GM23338 (cell line): ENCODE results near the gene TMEM238. TPM values are rescaled to one million over a fixed set of nuclear protein-coding genes. Genes with fewer than 3 reads are reported as not detected.

ENCODE experiments used
- ATAC-seq: fragments of 200-7000 bp; cut with Tn5 transposase; 3 replicates; pipeline ENCODE4 v1.9.1; 2020
- DNase-seq: peaks from one replicate; pipeline ENCODE4 v3.0.0-alpha.2; 2015; ENCODE audit warnings: low spot score
- H2AFZ ChIP-seq: fragments of 200-600 bp; sonication (generic); 2 replicates; pipeline ENCODE4 v1.8.0; 2016; ENCODE audit warnings: antibody characterized with exemption, mild to moderate bottlenecking, moderate library complexity
- H3F3A ChIP-seq: fragments of 200-600 bp; sonication (generic); replicated peaks from 2 replicates; pipeline ENCODE4 v1.8.0; 2017; ENCODE audit warnings: antibody characterized with exemption, mixed run types, low read depth
- H3K27ac ChIP-seq: fragments of 200-600 bp; sonication (generic); 2 replicates; pipeline ENCODE4 v1.6.1; 2016; ENCODE audit warnings: low read depth
- H3K27me3 ChIP-seq: fragments of 200-600 bp; sonication (generic); 2 replicates; pipeline ENCODE4 v1.8.0; 2016; ENCODE audit warnings: mild to moderate bottlenecking, mixed run types, moderate library complexity; ENCODE audit not compliant: insufficient read depth
- H3K36me3 ChIP-seq: fragments of 200-600 bp; sonication (generic); 2 replicates; pipeline ENCODE4 v1.8.0; 2016; ENCODE audit warnings: mild to moderate bottlenecking; ENCODE audit not compliant: insufficient read depth
- H3K4me1 ChIP-seq: fragments of 200-600 bp; sonication (generic); 2 replicates; pipeline ENCODE4 v1.8.0; 2016; ENCODE audit warnings: mild to moderate bottlenecking, moderate library complexity; ENCODE audit not compliant: insufficient read depth
- H3K4me2 ChIP-seq: fragments of 200-600 bp; sonication (generic); 2 replicates; pipeline ENCODE4 v1.7.1; 2017; ENCODE audit warnings: mixed run types
- H3K4me3 ChIP-seq: fragments of 200-600 bp; sonication (generic); 2 replicates; pipeline ENCODE4 v1.6.1; 2016; ENCODE audit warnings: mixed run types
- H3K79me2 ChIP-seq: fragments of 200-600 bp; sonication (generic); replicated peaks from 2 replicates; pipeline ENCODE4 v1.8.0; 2017; ENCODE audit warnings: mild to moderate bottlenecking; ENCODE audit not compliant: insufficient read depth
- H3K9me2 ChIP-seq: fragments of 200-600 bp; sonication (generic); 2 replicates; pipeline ENCODE4 v1.8.0; 2017; ENCODE audit not compliant: insufficient read depth
- H4K20me1 ChIP-seq: fragments of 200-600 bp; sonication (generic); replicated peaks from 2 replicates; pipeline ENCODE4 v1.8.0; 2017; ENCODE audit warnings: mild to moderate bottlenecking; ENCODE audit not compliant: insufficient read depth
- H3K27ac Mint-ChIP-seq: 2 replicates; pipeline ENCODE4 v1.8.0; 2020; ENCODE audit warnings: inconsistent platforms, mild to moderate bottlenecking, moderate library complexity, mixed read lengths
- H3K27me3 Mint-ChIP-seq: 3 replicates; pipeline ENCODE4 v1.8.0; 2022; ENCODE audit warnings: low read depth, mild to moderate bottlenecking, moderate library complexity, mixed read lengths, inconsistent platforms; ENCODE audit not compliant: insufficient read depth, poor library complexity
- H3K36me3 Mint-ChIP-seq: 3 replicates; pipeline ENCODE4 v1.8.0; 2021; ENCODE audit warnings: low read depth, mild to moderate bottlenecking, inconsistent platforms, moderate library complexity, mixed read lengths
- H3K4me1 Mint-ChIP-seq: 3 replicates; pipeline ENCODE4 v1.8.0; 2020; ENCODE audit warnings: mild to moderate bottlenecking, inconsistent platforms, mixed read lengths
- H3K4me3 Mint-ChIP-seq: 3 replicates; pipeline ENCODE4 v1.8.0; 2021; ENCODE audit warnings: moderate library complexity, mild to moderate bottlenecking, inconsistent platforms, mixed read lengths
- H3K9me3 Mint-ChIP-seq: 3 replicates; pipeline ENCODE4 v1.8.0; 2020; ENCODE audit warnings: moderate library complexity, mild to moderate bottlenecking, inconsistent platforms, mixed read lengths
- EZH2 ChIP-seq: fragments of 200-600 bp; sonication (generic); IDR thresholded peaks from one replicate; pipeline ENCODE4 v1.8.0; 2017; ENCODE audit warnings: antibody characterized with exemption, mild to moderate bottlenecking, low read depth; ENCODE audit not compliant: unreplicated experiment
- EZH2phosphoT487 ChIP-seq: fragments of 200-600 bp; sonication (generic); IDR thresholded peaks from one replicate; pipeline ENCODE4 v1.8.1; 2018; ENCODE audit warnings: antibody characterized with exemption; ENCODE audit not compliant: unreplicated experiment
- JUNB ChIP-seq: IDR thresholded peaks from one replicate; pipeline ENCODE4 v1.6.1; 2016; ENCODE audit warnings: antibody characterized with exemption; ENCODE audit not compliant: unreplicated experiment
- NANOG ChIP-seq: IDR thresholded peaks from 2 replicates; pipeline ENCODE4 v1.6.1; 2016; ENCODE audit warnings: antibody characterized with exemption, borderline replicate concordance
- STAT1 ChIP-seq: IDR thresholded peaks from one replicate; pipeline ENCODE4 v1.6.1; 2016; ENCODE audit warnings: antibody characterized with exemption; ENCODE audit not compliant: unreplicated experiment
- ZNF114 ChIP-seq: fragments of 250-450 bp; sonication (Bioruptor Pico); IDR thresholded peaks from 2 replicates; pipeline ENCODE4 v1.5.0; 2020; ENCODE audit warnings: mild to moderate bottlenecking, moderate library complexity
- ZNF331 ChIP-seq: fragments of 250-450 bp; sonication (Bioruptor Pico); IDR thresholded peaks from 2 replicates; pipeline ENCODE4 v1.5.0; 2020; ENCODE audit warnings: low read depth, mild to moderate bottlenecking, moderate library complexity
- polyA plus RNA-seq: library from polyadenylated mRNA; unstranded; fragments of >200 nt; fragmentation: Nextera tagmentation; extraction: Ambion mirVana; gene quantifications from 2 replicates; pipeline ENCODE4 v1.2.1, GENCODE V29; 2016
- total RNA-seq: library from RNA; depleted of rRNA; stranded (reverse); fragments of >200 nt; shearing (Covaris generic); gene quantifications from 2 replicates; pipeline ENCODE4 v1.2.3, GENCODE V29; 2014
- TF ChIP-seq, protein P1 (sequence below), 2 experiments: fragments of 200-600 bp in 1 of 2; sonication (generic) in 1 of 2; conservative IDR thresholded peaks; 2 replicates each; pipeline versions ENCODE4 v1.5.1 to v1.6.1; 2016 to 2017; ENCODE audit warnings: antibody characterized with exemption in 2 of 2, low read depth in 2 of 2, mild to moderate bottlenecking in 2 of 2, moderate library complexity in 1 of 2
- TF ChIP-seq, protein P2 (sequence below): fragments of 250-450 bp; sonication (Bioruptor Pico); IDR thresholded peaks from 2 replicates; pipeline ENCODE4 v1.5.0; 2020; ENCODE audit warnings: mild to moderate bottlenecking, moderate library complexity
- TF ChIP-seq, protein P3 (sequence below): IDR thresholded peaks from 2 replicates; pipeline ENCODE4 v1.6.1; 2016; ENCODE audit warnings: antibody characterized with exemption

TMEM238 gene
- total and polyA plus RNA-seq, 2 experiments from 2014 or later = 0.55 to 7.5 TPM

DNA sequence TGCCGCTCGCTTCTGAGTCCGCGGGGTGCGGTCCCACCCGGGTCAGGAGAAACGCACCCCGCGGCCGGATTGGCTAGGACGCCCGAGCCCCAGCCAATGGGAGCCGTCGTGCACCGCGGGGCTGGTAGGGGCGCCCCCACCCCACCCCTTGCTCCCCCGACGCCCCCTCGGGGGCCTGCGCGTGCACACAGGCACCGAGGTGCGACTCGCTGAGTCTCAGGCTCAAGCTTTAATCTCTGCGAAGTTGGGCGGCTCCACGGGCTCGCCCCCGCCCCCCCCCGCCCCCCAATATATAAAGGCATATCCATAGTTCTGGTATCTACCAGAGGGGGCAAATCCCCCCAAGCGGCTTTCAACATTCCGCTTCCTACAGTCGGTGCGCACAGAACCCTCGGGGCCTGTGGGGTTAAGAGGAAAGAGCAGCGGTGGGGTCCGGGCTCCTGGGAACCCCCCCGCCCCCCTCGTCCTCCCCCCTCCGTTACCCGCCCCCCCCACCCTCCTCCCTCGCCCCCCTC lies 29.3 kb downstream of the TMEM238 start, which contains the start of gene COX6B2:
COX6B2 (minus strand) TSS at position 22 of the 515 bp plus-strand sequence. CDS start 198 bp downstream, outside the sequence.
- Mint-ChIP-seq H3K36me3 (no peaks in the 10 kb centered on the region), H3K9me3 (no peaks in the 10 kb centered on the region), H3K4me1 (peaks cover 32% of the 10 kb centered on the region), H3K27me3 (peaks cover 67% of the 10 kb centered on the region), H3K27ac (no peak within 1 kb of the TSS), H3K4me3 (peak within 1 kb of the TSS; percentile 72)
- Histone ChIP-seq H3K4me1 (peaks cover 23% of the 10 kb centered on the region), H3K27me3 (peaks cover 63% of the 10 kb centered on the region), H4K20me1 (no peaks in the 10 kb centered on the region), H3K4me2 (peak within 1 kb of the TSS; percentile 91), H3K9me2 (no peaks in the 10 kb centered on the region), H3K79me2 (no peaks in the 10 kb centered on the region), H3F3A (peaks cover 13% of the 10 kb centered on the region), H2AFZ (peak within 1 kb of the TSS; percentile 90), H3K36me3 (no peaks in the 10 kb centered on the region), H3K4me3 (peak within 1 kb of the TSS; percentile 75), H3K27ac (no peak within 1 kb of the TSS)
- DNase-seq (peak; percentile 63), ATAC-seq (peak; percentile 33)
- no peak for TF ChIP-seq ZNF114

DNA sequence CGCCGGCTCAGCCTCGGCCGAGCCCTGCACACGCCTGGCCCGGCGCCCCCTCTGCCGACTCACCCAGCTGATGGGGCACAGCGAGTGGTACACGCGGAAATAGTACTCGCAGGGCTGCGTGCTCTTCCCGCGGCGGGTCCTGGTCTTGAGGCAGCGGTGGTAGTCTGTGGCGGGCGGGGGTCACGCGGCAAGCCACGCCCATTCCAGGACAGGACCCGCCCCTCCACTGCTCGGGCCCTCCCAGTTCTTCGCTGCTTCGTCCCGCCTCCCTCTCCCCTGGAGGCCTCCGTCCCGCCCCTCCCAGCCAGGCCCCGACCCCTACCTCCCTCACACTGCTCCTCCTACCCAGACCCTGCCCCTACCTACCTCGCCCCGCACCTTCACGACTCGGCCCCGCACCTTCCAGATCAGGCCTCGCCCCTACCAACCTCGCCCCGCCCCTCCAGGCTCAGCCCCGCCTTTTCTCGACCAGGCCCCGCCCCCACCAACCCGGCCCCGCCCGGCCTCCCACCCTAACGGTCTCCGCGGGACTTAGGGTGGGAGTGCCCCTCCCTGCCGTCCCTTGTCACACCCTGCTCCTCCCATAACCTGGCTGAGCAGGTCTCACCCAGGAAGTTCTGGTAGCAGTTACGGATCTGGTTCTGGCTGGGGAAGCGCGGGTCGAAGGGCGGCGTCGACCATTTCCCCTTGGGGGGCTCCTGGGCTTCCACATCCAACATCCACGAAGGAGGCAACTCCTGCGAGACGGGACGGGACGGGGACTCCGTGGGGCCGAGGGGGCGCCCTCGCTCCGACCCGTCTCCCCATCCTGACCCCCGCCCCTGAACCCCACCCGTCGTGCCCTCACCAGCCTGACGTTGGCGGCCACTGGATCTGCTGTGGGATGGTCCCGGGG lies 30.0 kb downstream of the TMEM238 start:
- Histone ChIP-seq H3K4me2 (peak overlapping the region; percentile 91), H2AFZ (peak overlapping the region; percentile 90), H3K79me2 (no peaks in the 10 kb centered on the region), H3K4me1 (peaks cover 28% of the 10 kb centered on the region), H3K36me3 (no peaks in the 10 kb centered on the region), H3F3A (peaks cover 19% of the 10 kb centered on the region), H3K27me3 (peaks cover 63% of the 10 kb centered on the region), H3K9me2 (no peaks in the 10 kb centered on the region), H3K27ac (no peak overlapping the region), H3K4me3 (peak overlapping the region; percentile 75), H4K20me1 (no peaks in the 10 kb centered on the region)
- Mint-ChIP-seq H3K27ac (no peak overlapping the region), H3K4me3 (peak overlapping the region; percentile 72), H3K27me3 (peaks cover 67% of the 10 kb centered on the region), H3K9me3 (no peaks in the 10 kb centered on the region), H3K4me1 (peaks cover 38% of the 10 kb centered on the region), H3K36me3 (no peaks in the 10 kb centered on the region)
- peak; percentile 89 for DNase-seq
- peak; percentile 80 for ATAC-seq
- no peak for TF ChIP-seq EZH2
- no peak for TF ChIP-seq STAT1
- TF ChIP-seq EZH2phosphoT487 = no peak
- TF ChIP-seq ZNF114 = no peak
- TF ChIP-seq, protein P1, sequence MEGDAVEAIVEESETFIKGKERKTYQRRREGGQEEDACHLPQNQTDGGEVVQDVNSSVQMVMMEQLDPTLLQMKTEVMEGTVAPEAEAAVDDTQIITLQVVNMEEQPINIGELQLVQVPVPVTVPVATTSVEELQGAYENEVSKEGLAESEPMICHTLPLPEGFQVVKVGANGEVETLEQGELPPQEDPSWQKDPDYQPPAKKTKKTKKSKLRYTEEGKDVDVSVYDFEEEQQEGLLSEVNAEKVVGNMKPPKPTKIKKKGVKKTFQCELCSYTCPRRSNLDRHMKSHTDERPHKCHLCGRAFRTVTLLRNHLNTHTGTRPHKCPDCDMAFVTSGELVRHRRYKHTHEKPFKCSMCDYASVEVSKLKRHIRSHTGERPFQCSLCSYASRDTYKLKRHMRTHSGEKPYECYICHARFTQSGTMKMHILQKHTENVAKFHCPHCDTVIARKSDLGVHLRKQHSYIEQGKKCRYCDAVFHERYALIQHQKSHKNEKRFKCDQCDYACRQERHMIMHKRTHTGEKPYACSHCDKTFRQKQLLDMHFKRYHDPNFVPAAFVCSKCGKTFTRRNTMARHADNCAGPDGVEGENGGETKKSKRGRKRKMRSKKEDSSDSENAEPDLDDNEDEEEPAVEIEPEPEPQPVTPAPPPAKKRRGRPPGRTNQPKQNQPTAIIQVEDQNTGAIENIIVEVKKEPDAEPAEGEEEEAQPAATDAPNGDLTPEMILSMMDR (conservative IDR thresholded peaks at IDR 0.05; ENCODE audit: low read depth in 2 of 2) = no peak
- no peak for TF ChIP-seq JUNB
- TF ChIP-seq, protein P2, sequence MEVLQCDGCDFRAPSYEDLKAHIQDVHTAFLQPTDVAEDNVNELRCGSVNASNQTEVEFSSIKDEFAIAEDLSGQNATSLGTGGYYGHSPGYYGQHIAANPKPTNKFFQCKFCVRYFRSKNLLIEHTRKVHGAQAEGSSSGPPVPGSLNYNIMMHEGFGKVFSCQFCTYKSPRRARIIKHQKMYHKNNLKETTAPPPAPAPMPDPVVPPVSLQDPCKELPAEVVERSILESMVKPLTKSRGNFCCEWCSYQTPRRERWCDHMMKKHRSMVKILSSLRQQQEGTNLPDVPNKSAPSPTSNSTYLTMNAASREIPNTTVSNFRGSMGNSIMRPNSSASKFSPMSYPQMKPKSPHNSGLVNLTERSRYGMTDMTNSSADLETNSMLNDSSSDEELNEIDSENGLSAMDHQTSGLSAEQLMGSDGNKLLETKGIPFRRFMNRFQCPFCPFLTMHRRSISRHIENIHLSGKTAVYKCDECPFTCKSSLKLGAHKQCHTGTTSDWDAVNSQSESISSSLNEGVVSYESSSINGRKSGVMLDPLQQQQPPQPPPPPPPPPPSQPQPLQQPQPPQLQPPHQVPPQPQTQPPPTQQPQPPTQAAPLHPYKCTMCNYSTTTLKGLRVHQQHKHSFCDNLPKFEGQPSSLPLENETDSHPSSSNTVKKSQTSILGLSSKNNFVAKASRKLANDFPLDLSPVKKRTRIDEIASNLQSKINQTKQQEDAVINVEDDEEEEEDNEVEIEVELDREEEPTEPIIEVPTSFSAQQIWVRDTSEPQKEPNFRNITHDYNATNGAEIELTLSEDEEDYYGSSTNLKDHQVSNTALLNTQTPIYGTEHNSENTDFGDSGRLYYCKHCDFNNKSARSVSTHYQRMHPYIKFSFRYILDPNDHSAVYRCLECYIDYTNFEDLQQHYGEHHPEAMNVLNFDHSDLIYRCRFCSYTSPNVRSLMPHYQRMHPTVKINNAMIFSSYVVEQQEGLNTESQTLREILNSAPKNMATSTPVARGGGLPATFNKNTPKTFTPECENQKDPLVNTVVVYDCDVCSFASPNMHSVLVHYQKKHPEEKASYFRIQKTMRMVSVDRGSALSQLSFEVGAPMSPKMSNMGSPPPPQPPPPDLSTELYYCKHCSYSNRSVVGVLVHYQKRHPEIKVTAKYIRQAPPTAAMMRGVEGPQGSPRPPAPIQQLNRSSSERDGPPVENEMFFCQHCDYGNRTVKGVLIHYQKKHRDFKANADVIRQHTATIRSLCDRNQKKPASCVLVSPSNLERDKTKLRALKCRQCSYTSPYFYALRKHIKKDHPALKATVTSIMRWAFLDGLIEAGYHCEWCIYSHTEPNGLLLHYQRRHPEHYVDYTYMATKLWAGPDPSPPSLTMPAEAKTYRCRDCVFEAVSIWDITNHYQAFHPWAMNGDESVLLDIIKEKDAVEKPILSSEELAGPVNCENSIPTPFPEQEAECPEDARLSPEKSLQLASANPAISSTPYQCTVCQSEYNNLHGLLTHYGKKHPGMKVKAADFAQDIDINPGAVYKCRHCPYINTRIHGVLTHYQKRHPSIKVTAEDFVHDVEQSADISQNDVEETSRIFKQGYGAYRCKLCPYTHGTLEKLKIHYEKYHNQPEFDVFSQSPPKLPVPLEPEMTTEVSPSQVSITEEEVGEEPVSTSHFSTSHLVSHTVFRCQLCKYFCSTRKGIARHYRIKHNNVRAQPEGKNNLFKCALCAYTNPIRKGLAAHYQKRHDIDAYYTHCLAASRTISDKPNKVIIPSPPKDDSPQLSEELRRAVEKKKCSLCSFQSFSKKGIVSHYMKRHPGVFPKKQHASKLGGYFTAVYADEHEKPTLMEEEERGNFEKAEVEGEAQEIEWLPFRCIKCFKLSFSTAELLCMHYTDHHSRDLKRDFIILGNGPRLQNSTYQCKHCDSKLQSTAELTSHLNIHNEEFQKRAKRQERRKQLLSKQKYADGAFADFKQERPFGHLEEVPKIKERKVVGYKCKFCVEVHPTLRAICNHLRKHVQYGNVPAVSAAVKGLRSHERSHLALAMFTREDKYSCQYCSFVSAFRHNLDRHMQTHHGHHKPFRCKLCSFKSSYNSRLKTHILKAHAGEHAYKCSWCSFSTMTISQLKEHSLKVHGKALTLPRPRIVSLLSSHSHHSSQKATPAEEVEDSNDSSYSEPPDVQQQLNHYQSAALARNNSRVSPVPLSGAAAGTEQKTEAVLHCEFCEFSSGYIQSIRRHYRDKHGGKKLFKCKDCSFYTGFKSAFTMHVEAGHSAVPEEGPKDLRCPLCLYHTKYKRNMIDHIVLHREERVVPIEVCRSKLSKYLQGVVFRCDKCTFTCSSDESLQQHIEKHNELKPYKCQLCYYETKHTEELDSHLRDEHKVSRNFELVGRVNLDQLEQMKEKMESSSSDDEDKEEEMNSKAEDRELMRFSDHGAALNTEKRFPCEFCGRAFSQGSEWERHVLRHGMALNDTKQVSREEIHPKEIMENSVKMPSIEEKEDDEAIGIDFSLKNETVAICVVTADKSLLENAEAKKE (CRISPR knock-in tag) = no peak
- TF ChIP-seq, protein P3, sequence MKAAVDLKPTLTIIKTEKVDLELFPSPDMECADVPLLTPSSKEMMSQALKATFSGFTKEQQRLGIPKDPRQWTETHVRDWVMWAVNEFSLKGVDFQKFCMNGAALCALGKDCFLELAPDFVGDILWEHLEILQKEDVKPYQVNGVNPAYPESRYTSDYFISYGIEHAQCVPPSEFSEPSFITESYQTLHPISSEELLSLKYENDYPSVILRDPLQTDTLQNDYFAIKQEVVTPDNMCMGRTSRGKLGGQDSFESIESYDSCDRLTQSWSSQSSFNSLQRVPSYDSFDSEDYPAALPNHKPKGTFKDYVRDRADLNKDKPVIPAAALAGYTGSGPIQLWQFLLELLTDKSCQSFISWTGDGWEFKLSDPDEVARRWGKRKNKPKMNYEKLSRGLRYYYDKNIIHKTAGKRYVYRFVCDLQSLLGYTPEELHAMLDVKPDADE = no peak
- no peak for TF ChIP-seq NANOG
- no peak for TF ChIP-seq ZNF331 (CRISPR knock-in tag)
